Measurements from ENCODE around the gene TIMM17B. TPM values are rescaled to one million over a fixed set of nuclear protein-coding genes. Genes with fewer than 3 reads are reported as not detected.

The TIMM17B gene
- total and polyA plus RNA-seq, 2 donors (not counting 1 experiment from before 2014, with no cell fraction given): 50.0 to 63.9 TPM

- peaks cover 4% of the 10 kb centered on the region for H4K20me1 ChIP-seq (ENCODE audit: control insufficient read depth, insufficient read depth, low read length, poor library complexity, severe bottlenecking)
- peaks cover 2 to 8% of the 10 kb centered on the region in 2 experiments for H3K36me3 ChIP-seq (replicated peaks in 1 of 2; ENCODE audit: control extremely low read depth in 1 of 2, control insufficient read depth in 1 of 2, extremely low read depth in 1 of 2, insufficient read depth in 2 of 2, low read length in 1 of 2)
- H3K27ac ChIP-seq (ENCODE audit: low read length in 2 of 2): peak overlapping the region; percentile 93 to 94
- peaks cover 26% of the 10 kb centered on the region for H3K4me1 Mint-ChIP-seq
- intact Hi-C loops (cut with micrococcal nuclease): loop anchor here (1.0 to 10.0 kb wide), 3 partner anchors 15 to 1062 kb away; partner anchors contain the start of genes SLC35A2 and ZNF81
- no peaks in the 10 kb centered on the region for H3K27me3 ChIP-seq (replicated peaks in 1 of 4; ENCODE audit: control extremely low read depth in 1 of 4, control insufficient read depth in 3 of 4, insufficient read depth in 4 of 4, low read length in 3 of 4)
- peaks cover 12 to 26% of the 10 kb centered on the region in 2 donors for H3K4me1 ChIP-seq (ENCODE audit: control insufficient read depth in 2 of 2, insufficient read depth in 2 of 2, low read length in 2 of 2)
- no peaks in the 10 kb centered on the region for H3K9me3 ChIP-seq (ENCODE audit: control extremely low read depth in 1 of 3, control insufficient read depth in 2 of 3, insufficient read depth in 1 of 3, low read length in 2 of 3)
- no peaks in the 10 kb centered on the region for H3K9me3 Mint-ChIP-seq (ENCODE audit: insufficient read depth)
- no peak for ATAC-seq (ENCODE audit: low read depth)
- no CpG with 5 or more reads among the region's 9 CpGs for WGBS (ENCODE audit: insufficient coverage)
- no peak for TF ChIP-seq EZH2 (IDR thresholded peaks at IDR 0.05; ENCODE audit: borderline replicate concordance, insufficient read depth, low read depth, low read length, poor library complexity, severe bottlenecking)
- TF ChIP-seq CTCF (IDR thresholded peaks at IDR 0.05): no peak
- peak overlapping the region; percentile 94 for H3K27ac Mint-ChIP-seq
- H3K4me2 ChIP-seq (replicated peaks; ENCODE audit: low read depth, low read length, poor library complexity, severe bottlenecking): peak overlapping the region; percentile 80
- H2AFZ ChIP-seq (ENCODE audit: insufficient read depth, low read depth, low read length, poor library complexity, severe bottlenecking): no peak overlapping the region
- H3K9ac ChIP-seq (ENCODE audit: low read length): peak overlapping the region; percentile 93
- peak overlapping the region; percentile 89 for H3K4me3 Mint-ChIP-seq
- CTCF ChIA-PET: interaction anchor here (0.7 kb wide), 1 partner anchor 145 kb away, joined by 3 read pairs; no protein-coding TSS in a partner anchor
- POLR2A ChIA-PET: interaction anchor here (0.7 kb wide), 1 partner anchor 44 kb away, joined by 3 read pairs; no protein-coding TSS in a partner anchor
- DNase-seq: no peak
- no peaks in the 10 kb centered on the region for H3K27me3 Mint-ChIP-seq
- peaks cover 31% of the 10 kb centered on the region for H3K79me2 ChIP-seq (ENCODE audit: control insufficient read depth, insufficient read depth, low read length)
- peak overlapping the region; percentile 81 to 91 (median 86) for H3K4me3 ChIP-seq (ENCODE audit: control extremely low read depth in 1 of 5, extremely low read depth in 1 of 5, insufficient read depth in 1 of 5, low read depth in 2 of 5, low read length in 4 of 5)
Observed at GRCh38 chrX:48896611-48897011, 957 bp downstream of the TIMM17B start.

GRCh38 chrX:48894891-48895290 is 2.7 kb downstream of the TIMM17B start:
- H3K27ac ChIP-seq (ENCODE audit: low read length in 2 of 2): no peak overlapping the region
- intact Hi-C loops (cut with micrococcal nuclease): loop anchor here (5.0 to 10.0 kb wide), 4 partner anchors 198 to 1060 kb away; partner anchors contain the start of genes SUV39H1 and ZNF81
- peaks cover 34% of the 10 kb centered on the region for H3K4me1 Mint-ChIP-seq
- no peaks in the 10 kb centered on the region for H3K36me3 ChIP-seq (replicated peaks in 1 of 2; ENCODE audit: control extremely low read depth in 1 of 2, control insufficient read depth in 1 of 2, extremely low read depth in 1 of 2, insufficient read depth in 2 of 2, low read length in 1 of 2)
- DNase-seq: no peak
- H3K27me3 ChIP-seq (replicated peaks in 1 of 4; ENCODE audit: control extremely low read depth in 1 of 4, control insufficient read depth in 3 of 4, insufficient read depth in 4 of 4, low read length in 3 of 4): no peaks in the 10 kb centered on the region
- POLR2A ChIA-PET: no interaction called here
- H3K4me2 ChIP-seq (replicated peaks; ENCODE audit: low read depth, low read length, poor library complexity, severe bottlenecking): no peak overlapping the region
- H4K20me1 ChIP-seq (ENCODE audit: control insufficient read depth, insufficient read depth, low read length, poor library complexity, severe bottlenecking): no peaks in the 10 kb centered on the region
- peaks cover 22% of the 10 kb centered on the region for H3K79me2 ChIP-seq (ENCODE audit: control insufficient read depth, insufficient read depth, low read length)
- peak overlapping the region; percentile 54 for H3K4me3 Mint-ChIP-seq
- no peaks in the 10 kb centered on the region for H3K27me3 Mint-ChIP-seq
- peak overlapping the region; percentile 17 for H3K27ac Mint-ChIP-seq
- ATAC-seq (ENCODE audit: low read depth): no peak
- WGBS (ENCODE audit: insufficient coverage): 100% methylated on average over 1 of the region's 6 CpGs
- no peak for TF ChIP-seq CTCF (IDR thresholded peaks at IDR 0.05)
- no peak for TF ChIP-seq EZH2 (IDR thresholded peaks at IDR 0.05; ENCODE audit: borderline replicate concordance, insufficient read depth, low read depth, low read length, poor library complexity, severe bottlenecking)
- no peaks in the 10 kb centered on the region for H3K9me3 Mint-ChIP-seq (ENCODE audit: insufficient read depth)
- H3K4me1 ChIP-seq (ENCODE audit: control insufficient read depth in 2 of 2, insufficient read depth in 2 of 2, low read length in 2 of 2): peaks cover 15 to 26% of the 10 kb centered on the region in 2 donors
- CTCF ChIA-PET: interaction anchor here (0.7 to 4.6 kb wide), 3 partner anchors 43 to 52 kb away, joined by 3 to 30 read pairs (median 4); no protein-coding TSS in a partner anchor
- H3K4me3 ChIP-seq (ENCODE audit: control extremely low read depth in 1 of 5, extremely low read depth in 1 of 5, insufficient read depth in 1 of 5, low read depth in 2 of 5, low read length in 4 of 5): no peak overlapping the region
- H3K9me3 ChIP-seq (ENCODE audit: control extremely low read depth in 1 of 3, control insufficient read depth in 2 of 3, insufficient read depth in 1 of 3, low read length in 2 of 3): no peaks in the 10 kb centered on the region
- H2AFZ ChIP-seq (ENCODE audit: insufficient read depth, low read depth, low read length, poor library complexity, severe bottlenecking): no peak overlapping the region
- H3K9ac ChIP-seq (ENCODE audit: low read length): no peak overlapping the region

Data from B cell (primary cell).